Liver (tissue), 9 donors: ENCODE measurements around the gene TOX2. TPM values are rescaled to one million over a fixed set of nuclear protein-coding genes. Genes with fewer than 3 reads are reported as not detected.

Experiments used
- DNase-seq: peaks from one replicate; pipeline ENCODE4 v3.0.0-alpha.2; 2017; ENCODE audit warnings: low spot score
- H3K27ac ChIP-seq, 2 donors: one replicate each; pipeline ENCODE4 v1.7.0; 2013; ENCODE audit warnings: inconsistent platforms in 2 of 2, low read length in 2 of 2, control low read depth in 1 of 2, low read depth in 1 of 2, mild to moderate bottlenecking in 1 of 2
- H3K27me3 ChIP-seq, 4 donors: one replicate each; pipeline versions ENCODE4 v1.6.1 to v1.7.0; 2013; ENCODE audit warnings: low read length in 3 of 4, inconsistent platforms in 1 of 4, mild to moderate bottlenecking in 1 of 4, moderate library complexity in 1 of 4; ENCODE audit not compliant: control insufficient read depth in 4 of 4, insufficient read depth in 4 of 4
- H3K36me3 ChIP-seq, 4 donors: one replicate each; pipeline versions ENCODE4 v1.6.1 to v1.7.0; 2013; ENCODE audit warnings: low read length in 3 of 4, mild to moderate bottlenecking in 3 of 4, low read depth in 1 of 4, moderate library complexity in 1 of 4; ENCODE audit not compliant: control insufficient read depth in 4 of 4, insufficient read depth in 3 of 4
- H3K4me1 ChIP-seq, 4 donors: one replicate each; pipeline versions ENCODE4 v1.6.1 to v1.7.0; 2013; ENCODE audit warnings: low read length in 3 of 4, mild to moderate bottlenecking in 3 of 4, moderate library complexity in 1 of 4; ENCODE audit not compliant: control insufficient read depth in 4 of 4, insufficient read depth in 4 of 4
- H3K4me3 ChIP-seq, 3 donors: one replicate each; pipeline versions ENCODE4 v1.6.1 to v1.7.0; 2013; ENCODE audit warnings: low read length in 3 of 3, control low read depth in 1 of 3, low read depth in 1 of 3, mild to moderate bottlenecking in 1 of 3
- H3K9ac ChIP-seq, 2 donors: one replicate each; pipeline ENCODE4 v1.7.0; 2013; ENCODE audit warnings: low read length in 2 of 2, mild to moderate bottlenecking in 2 of 2, moderate library complexity in 2 of 2, control low read depth in 1 of 2, low read depth in 1 of 2
- H3K9me3 ChIP-seq, 4 donors: one replicate each; pipeline versions ENCODE4 v1.6.1 to v1.7.0; 2013; ENCODE audit warnings: low read length in 3 of 4; ENCODE audit not compliant: control insufficient read depth in 4 of 4
- CTCF ChIP-seq: fragments of 150-350 bp; IDR thresholded peaks from 2 replicates; pipeline ENCODE4 v1.5.1; 2017; ENCODE audit warnings: improper control_type of control experiment, low read depth, low read length; ENCODE audit not compliant: missing input control
- EGR1 ChIP-seq, 2 donors: IDR thresholded peaks; 2 replicates each; pipeline ENCODE4 v1.6.1; 2016 to 2018; ENCODE audit warnings: antibody characterized with exemption in 2 of 2, low read depth in 2 of 2
- GABPA ChIP-seq, 2 donors: IDR thresholded peaks in 1 of 2; conservative IDR thresholded peaks in 1 of 2; 2 replicates each; pipeline ENCODE4 v1.6.1; 2016; ENCODE audit warnings: antibody characterized with exemption in 2 of 2, mild to moderate bottlenecking in 1 of 2, moderate library complexity in 1 of 2
- HNF4G ChIP-seq: IDR thresholded peaks from 2 replicates; pipeline ENCODE4 v1.6.1; 2016; ENCODE audit warnings: antibody characterized with exemption
- MAX ChIP-seq: IDR thresholded peaks from 2 replicates; pipeline ENCODE4 v1.6.1; 2016; ENCODE audit warnings: antibody characterized with exemption
- NR2F2 ChIP-seq: IDR thresholded peaks from 2 replicates; pipeline ENCODE4 v1.6.1; 2016; ENCODE audit warnings: antibody characterized with exemption
- REST ChIP-seq: IDR thresholded peaks from 2 replicates; pipeline ENCODE4 v1.6.1; 2016; ENCODE audit warnings: antibody characterized with exemption, mild to moderate bottlenecking
- RXRA ChIP-seq, 2 donors: IDR thresholded peaks; 2 replicates each; pipeline ENCODE4 v1.6.1; 2017 to 2018; ENCODE audit warnings: antibody characterized with exemption in 2 of 2, mild to moderate bottlenecking in 1 of 2
- SP1 ChIP-seq: IDR thresholded peaks from 2 replicates; pipeline ENCODE4 v1.6.1; 2018; ENCODE audit warnings: antibody characterized with exemption, mild to moderate bottlenecking
- TAF1 ChIP-seq: conservative IDR thresholded peaks from 2 replicates; pipeline ENCODE4 v1.6.1; 2016; ENCODE audit warnings: antibody characterized with exemption, mild to moderate bottlenecking
- YY1 ChIP-seq: IDR thresholded peaks from 2 replicates; pipeline ENCODE4 v1.6.1; 2016; ENCODE audit warnings: antibody characterized with exemption, mild to moderate bottlenecking
- WGBS: extraction: QIAGEN DNeasy Blood & Tissue Kit; methylation state at CpG from one replicate; pipeline ENCODE4 v1.1.7; 2013; 5-methylcytosine and 5-hydroxymethylcytosine counted together
- polyA plus RNA-seq, 2 donors: library from polyadenylated mRNA; stranded (reverse) in 1 of 2; unstranded in 1 of 2; fragments of 200-250 nt in 1 of 2; fragments of >200 nt in 1 of 2; fragmentation: Nextera tagmentation in 1 of 2; extraction: Ambion mirVana in 1 of 2; gene quantifications; one replicate each; pipeline versions ENCODE4 v1.2.1 to v1.2.3, GENCODE V29; 2013 to 2015
- total RNA-seq, 2 donors: library from RNA; depleted of rRNA; stranded (reverse); fragments of >200 nt; gene quantifications; one replicate each; pipeline ENCODE4 v1.2.3, GENCODE V29; 2014
- TF ChIP-seq, protein P1 (sequence below): IDR thresholded peaks from 2 replicates; pipeline ENCODE4 v1.6.1; 2016; ENCODE audit warnings: antibody characterized with exemption
- donor health status: healthy.
- donor health status: healthy.
- donor health status: healthy.
- donor health status: healthy.
- donor health status: healthy.

TOX2 gene
- total and polyA plus RNA-seq, 4 donors = 0.33 to 2.7 (median 1.4) TPM

- Histone ChIP-seq H3K4me3 (no peak overlapping the region), H3K9ac (no peak overlapping the region), H3K4me1 (no peaks in the 10 kb centered on the region), H3K9me3 (no peaks in the 10 kb centered on the region), H3K36me3 (no peaks in the 10 kb centered on the region), H3K27ac (no peak overlapping the region), H3K27me3 (no peaks in the 10 kb centered on the region)
- no peak for DNase-seq
- WGBS = 96% methylated on average over 5 of the region's 5 CpGs
- TF ChIP-seq, protein P1, sequence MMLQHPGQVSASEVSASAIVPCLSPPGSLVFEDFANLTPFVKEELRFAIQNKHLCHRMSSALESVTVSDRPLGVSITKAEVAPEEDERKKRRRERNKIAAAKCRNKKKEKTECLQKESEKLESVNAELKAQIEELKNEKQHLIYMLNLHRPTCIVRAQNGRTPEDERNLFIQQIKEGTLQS = no peak
- no peak for TF ChIP-seq SP1
- TF ChIP-seq TAF1 = no peak
- TF ChIP-seq EGR1 (IDR thresholded peaks at IDR 0.05; ENCODE audit: low read depth in 2 of 2) = no peak
- no peak for TF ChIP-seq REST
- no peak for TF ChIP-seq HNF4G
- no peak for TF ChIP-seq RXRA (IDR thresholded peaks at IDR 0.05)
- no peak for TF ChIP-seq NR2F2
- TF ChIP-seq MAX = no peak
Measured at GRCh38 chr20:44075950-44076232, 161.2 kb downstream of the TOX2 start.

- Histone ChIP-seq H3K9me3 (no peaks in the 10 kb centered on the region), H3K4me3 (no peak overlapping the region), H3K27ac (no peak overlapping the region), H3K9ac (no peak overlapping the region), H3K4me1 (no peaks in the 10 kb centered on the region), H3K36me3 (no peaks in the 10 kb centered on the region), H3K27me3 (no peaks in the 10 kb centered on the region)
- WGBS = 95% methylated on average over 10 of the region's 10 CpGs
- no peak for DNase-seq
- TF ChIP-seq YY1 (no peak), CTCF (no peak), GABPA (IDR thresholded peaks at IDR 0.05 in 1 of 2, conservative IDR thresholded peaks at IDR 0.05 in 1 of 2) (no peak), REST (no peak)
- TF ChIP-seq, protein P1 = no peak
Measured at GRCh38 chr20:44079291-44079690, 164.6 kb downstream of the TOX2 start.
